ENCODE data around the gene TAOK3.

GRCh38 chr12:118368821-118369220 lies 3.9 kb downstream of the TAOK3 start:
- TF ChIP-seq CTCF (conservative IDR thresholded peaks at IDR 0.05 in 1 of 2, IDR thresholded peaks at IDR 0.05 in 1 of 2; ENCODE audit: extremely low read depth in 1 of 2, insufficient read depth in 1 of 2, low read depth in 1 of 2, low read length in 2 of 2), result no peak
- TF ChIP-seq EZH2 (IDR thresholded peaks at IDR 0.05; ENCODE audit: borderline replicate concordance, low read length), result no peak
